Mesothelial cell of epicardium (in vitro differentiated cells): ENCODE results near the gene GLO1. TPM values are rescaled to one million over a fixed set of nuclear protein-coding genes. Genes with fewer than 3 reads are reported as not detected.

ENCODE experiments used
- DNase-seq, 2 experiments: peaks; one replicate each; pipeline ENCODE4 v3.0.0; 2021; ENCODE audit warnings: low spot score in 2 of 2; ENCODE audit not compliant: unreplicated experiment in 2 of 2
- H3K27ac Mint-ChIP-seq: 2 replicates; pipeline ENCODE4 v1.8.0; 2021; ENCODE audit warnings: mixed read lengths
- H3K27me3 Mint-ChIP-seq: 2 replicates; pipeline ENCODE4 v1.8.0; 2021; ENCODE audit warnings: low read depth, mixed read lengths
- H3K36me3 Mint-ChIP-seq: 2 replicates; pipeline ENCODE4 v1.8.0; 2021; ENCODE audit warnings: mixed read lengths
- H3K4me1 Mint-ChIP-seq: 2 replicates; pipeline ENCODE4 v1.8.0; 2021; ENCODE audit warnings: mixed read lengths
- H3K4me3 Mint-ChIP-seq: 2 replicates; pipeline ENCODE4 v1.8.0; 2021; ENCODE audit warnings: mild to moderate bottlenecking, moderate library complexity, mixed read lengths
- H3K9me3 Mint-ChIP-seq: 2 replicates; pipeline ENCODE4 v1.8.0; 2021; ENCODE audit warnings: mixed read lengths
- total RNA-seq: library from RNA; stranded (reverse); gene quantifications from 3 replicates; pipeline ENCODE4 v1.2.1, GENCODE V29; 2021
- TF ChIP-seq, protein P1 (sequence below): fragments of 200-600 bp; sonication (generic); IDR thresholded peaks from one replicate; pipeline ENCODE4 v1.5.0; 2021; ENCODE audit warnings: antibody characterized with exemption; ENCODE audit not compliant: unreplicated experiment

Gene GLO1
- total RNA-seq, 1 donor from 2014 or later, result 86.2 TPM

DNA sequence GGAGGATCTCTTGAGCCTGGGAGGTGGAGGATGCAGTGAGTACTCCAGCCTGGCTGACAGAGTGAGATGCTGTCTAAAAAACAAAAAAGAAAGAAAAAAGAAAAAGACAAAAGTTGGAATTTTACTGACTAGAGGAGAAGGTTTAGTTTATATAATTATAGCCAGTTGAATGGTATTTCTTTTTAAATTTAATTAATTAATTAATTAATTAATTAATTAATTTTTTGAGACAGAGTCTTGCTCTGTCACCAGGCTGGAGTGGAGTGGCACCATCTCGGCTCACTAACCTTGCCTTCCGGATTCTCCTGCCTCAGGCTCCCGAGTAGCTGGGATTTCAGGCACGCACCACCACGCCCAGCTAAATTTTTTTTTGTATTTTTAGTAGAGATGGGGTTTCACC lies 20.8 kb upstream of the GLO1 start:
- H3K4me3 Mint-ChIP-seq, result no peak overlapping the region
- peaks cover 7% of the 10 kb centered on the region for H3K4me1 Mint-ChIP-seq
- no peak for DNase-seq
- H3K27ac Mint-ChIP-seq, result no peak overlapping the region
- H3K27me3 Mint-ChIP-seq, result peaks cover 7% of the 10 kb centered on the region
- peaks cover 8% of the 10 kb centered on the region for H3K9me3 Mint-ChIP-seq
- no peaks in the 10 kb centered on the region for H3K36me3 Mint-ChIP-seq
- TF ChIP-seq, protein P1, sequence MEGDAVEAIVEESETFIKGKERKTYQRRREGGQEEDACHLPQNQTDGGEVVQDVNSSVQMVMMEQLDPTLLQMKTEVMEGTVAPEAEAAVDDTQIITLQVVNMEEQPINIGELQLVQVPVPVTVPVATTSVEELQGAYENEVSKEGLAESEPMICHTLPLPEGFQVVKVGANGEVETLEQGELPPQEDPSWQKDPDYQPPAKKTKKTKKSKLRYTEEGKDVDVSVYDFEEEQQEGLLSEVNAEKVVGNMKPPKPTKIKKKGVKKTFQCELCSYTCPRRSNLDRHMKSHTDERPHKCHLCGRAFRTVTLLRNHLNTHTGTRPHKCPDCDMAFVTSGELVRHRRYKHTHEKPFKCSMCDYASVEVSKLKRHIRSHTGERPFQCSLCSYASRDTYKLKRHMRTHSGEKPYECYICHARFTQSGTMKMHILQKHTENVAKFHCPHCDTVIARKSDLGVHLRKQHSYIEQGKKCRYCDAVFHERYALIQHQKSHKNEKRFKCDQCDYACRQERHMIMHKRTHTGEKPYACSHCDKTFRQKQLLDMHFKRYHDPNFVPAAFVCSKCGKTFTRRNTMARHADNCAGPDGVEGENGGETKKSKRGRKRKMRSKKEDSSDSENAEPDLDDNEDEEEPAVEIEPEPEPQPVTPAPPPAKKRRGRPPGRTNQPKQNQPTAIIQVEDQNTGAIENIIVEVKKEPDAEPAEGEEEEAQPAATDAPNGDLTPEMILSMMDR, result no peak

GRCh38 chr6:38722727-38723334 lies 19.9 kb upstream of the GLO1 start:
- H3K36me3 Mint-ChIP-seq, result no peaks in the 10 kb centered on the region
- H3K27me3 Mint-ChIP-seq, result peaks cover 10% of the 10 kb centered on the region
- H3K4me1 Mint-ChIP-seq, result peaks cover 7% of the 10 kb centered on the region
- no peak overlapping the region for H3K4me3 Mint-ChIP-seq
- H3K27ac Mint-ChIP-seq, result no peak overlapping the region
- no peak for DNase-seq
- TF ChIP-seq, protein P1, result no peak
- peaks cover 8% of the 10 kb centered on the region for H3K9me3 Mint-ChIP-seq

- Mint-ChIP-seq H3K4me3 (no peak overlapping the region), H3K4me1 (peaks cover 7% of the 10 kb centered on the region), H3K36me3 (no peaks in the 10 kb centered on the region), H3K27me3 (peaks cover 18% of the 10 kb centered on the region), H3K9me3 (peaks cover 8% of the 10 kb centered on the region), H3K27ac (no peak overlapping the region)
- TF ChIP-seq, protein P1, result no peak
- DNase-seq, result no peak
Observed at GRCh38 chr6:38722038-38722437, 19.1 kb upstream of the GLO1 start.

DNA sequence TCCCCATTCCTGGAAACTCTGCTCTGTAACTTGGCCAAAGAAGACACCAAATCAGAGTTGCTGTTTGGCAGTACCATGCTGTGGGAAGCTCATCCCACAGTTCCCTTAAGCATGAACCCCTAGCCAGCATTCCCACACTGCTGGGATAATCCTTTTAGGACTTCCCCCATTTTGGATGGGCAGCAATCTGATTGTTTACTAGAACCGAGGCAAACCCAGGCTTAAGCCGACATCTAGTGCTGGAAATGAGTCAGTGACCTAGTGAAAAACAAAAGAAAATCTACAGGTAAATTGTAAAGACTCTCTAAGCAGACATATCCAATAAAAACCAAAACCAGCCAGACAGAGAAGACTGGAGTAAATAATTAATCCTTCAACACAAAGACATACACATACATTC lies 17.4 kb upstream of the GLO1 start:
- no peaks in the 10 kb centered on the region for H3K36me3 Mint-ChIP-seq
- TF ChIP-seq, protein P1, result no peak
- no peak overlapping the region for H3K27ac Mint-ChIP-seq
- peaks cover 7% of the 10 kb centered on the region for H3K4me1 Mint-ChIP-seq
- DNase-seq, result no peak
- H3K27me3 Mint-ChIP-seq, result peaks cover 29% of the 10 kb centered on the region
- peaks cover 8% of the 10 kb centered on the region for H3K9me3 Mint-ChIP-seq
- H3K4me3 Mint-ChIP-seq, result no peak overlapping the region

DNA sequence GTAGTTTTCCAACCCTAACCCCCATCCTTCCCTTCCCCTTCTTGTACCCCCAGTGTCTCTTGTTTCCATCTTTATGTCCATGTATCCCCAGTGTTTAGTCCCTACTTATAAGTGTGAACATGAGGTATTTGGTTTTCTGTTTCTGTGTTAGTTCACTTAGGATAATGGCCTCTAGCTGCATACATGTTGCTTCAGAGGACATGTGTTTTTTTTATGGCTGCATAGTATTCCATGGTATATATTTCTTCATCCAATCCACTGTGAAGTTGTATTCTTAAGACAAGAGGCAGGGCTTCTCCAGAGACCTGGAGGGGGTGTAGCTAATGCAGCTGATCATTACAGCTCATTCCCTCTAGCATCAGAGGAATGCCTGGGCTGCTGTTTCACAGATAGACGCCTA lies 16.4 kb upstream of the GLO1 start:
- Mint-ChIP-seq H3K27me3 (peaks cover 34% of the 10 kb centered on the region), H3K4me1 (peaks cover 8% of the 10 kb centered on the region), H3K9me3 (peaks cover 8% of the 10 kb centered on the region), H3K4me3 (no peak overlapping the region), H3K27ac (no peak overlapping the region), H3K36me3 (no peaks in the 10 kb centered on the region)
- no peak for DNase-seq
- TF ChIP-seq, protein P1, result no peak

DNA sequence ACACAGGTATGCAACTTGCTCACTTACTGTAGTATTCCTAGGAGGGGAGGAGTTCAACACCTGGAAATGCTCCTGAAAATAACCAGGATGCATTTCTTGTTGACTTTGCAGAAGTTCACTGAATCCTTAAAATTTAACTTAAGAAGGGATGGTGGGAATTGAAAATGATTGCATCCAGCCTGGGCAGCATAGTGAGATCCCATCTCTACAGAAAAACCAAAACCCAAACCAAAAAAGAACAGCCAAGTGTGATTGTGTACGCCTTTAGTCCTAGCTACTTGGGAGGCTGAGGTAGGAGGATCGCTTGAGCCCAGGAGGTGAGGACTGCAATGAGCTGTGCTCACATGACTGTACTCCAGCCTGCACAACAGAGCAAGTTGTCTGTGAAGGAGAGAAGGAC lies 13.9 kb upstream of the GLO1 start:
- Mint-ChIP-seq H3K27ac (no peak overlapping the region), H3K9me3 (peaks cover 8% of the 10 kb centered on the region), H3K36me3 (no peaks in the 10 kb centered on the region), H3K4me3 (no peak overlapping the region), H3K4me1 (peaks cover 6% of the 10 kb centered on the region), H3K27me3 (peaks cover 52% of the 10 kb centered on the region)
- TF ChIP-seq, protein P1, result no peak
- no peak for DNase-seq
